ENCODE data around the gene MTFR1L.

MTFR1L gene

GRCh38 chr1:25819491-25820246, at the start of gene MTFR1L:
TSS of gene MTFR1L (plus strand) at chr1:25819954. CDS start at chr1:25823105, 3,151 bp downstream.
- DNase-seq = peak; percentile 49 to 78

DNA sequence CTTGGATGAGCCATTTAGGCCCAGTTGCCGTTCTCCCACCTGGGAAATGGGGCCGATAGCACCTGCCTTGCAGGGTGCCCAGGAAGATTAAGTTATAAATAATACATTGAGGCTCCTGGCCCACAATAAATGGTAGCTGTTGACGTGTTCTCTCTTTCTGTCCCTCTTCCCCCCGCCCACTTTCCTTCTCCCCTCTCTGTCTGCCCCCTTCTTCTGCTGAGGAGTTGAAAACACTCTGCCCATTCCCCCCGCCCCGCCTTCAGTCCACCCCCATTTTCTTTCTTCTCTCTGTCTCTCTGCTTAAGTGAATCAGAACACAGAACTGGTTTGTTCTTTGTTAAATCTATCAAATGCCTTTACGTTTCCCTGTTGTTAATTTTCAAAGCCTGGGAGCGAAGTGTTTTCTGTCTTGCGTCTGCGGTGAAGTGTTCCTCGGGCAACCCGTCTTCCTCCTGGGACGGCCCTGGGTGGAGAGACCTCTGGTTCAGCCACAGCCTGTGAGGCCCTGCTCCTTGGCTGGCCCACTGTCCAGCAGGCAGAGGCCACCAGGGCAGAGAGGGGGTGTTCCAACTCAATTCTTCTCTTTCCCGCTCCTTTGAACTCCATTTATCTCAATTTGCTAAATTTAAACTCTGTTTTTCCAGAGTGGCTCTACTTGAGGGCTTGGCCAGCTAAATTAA, 49.1 kb upstream of the MTFR1L start:
- DNase-seq = no peak

DNA sequence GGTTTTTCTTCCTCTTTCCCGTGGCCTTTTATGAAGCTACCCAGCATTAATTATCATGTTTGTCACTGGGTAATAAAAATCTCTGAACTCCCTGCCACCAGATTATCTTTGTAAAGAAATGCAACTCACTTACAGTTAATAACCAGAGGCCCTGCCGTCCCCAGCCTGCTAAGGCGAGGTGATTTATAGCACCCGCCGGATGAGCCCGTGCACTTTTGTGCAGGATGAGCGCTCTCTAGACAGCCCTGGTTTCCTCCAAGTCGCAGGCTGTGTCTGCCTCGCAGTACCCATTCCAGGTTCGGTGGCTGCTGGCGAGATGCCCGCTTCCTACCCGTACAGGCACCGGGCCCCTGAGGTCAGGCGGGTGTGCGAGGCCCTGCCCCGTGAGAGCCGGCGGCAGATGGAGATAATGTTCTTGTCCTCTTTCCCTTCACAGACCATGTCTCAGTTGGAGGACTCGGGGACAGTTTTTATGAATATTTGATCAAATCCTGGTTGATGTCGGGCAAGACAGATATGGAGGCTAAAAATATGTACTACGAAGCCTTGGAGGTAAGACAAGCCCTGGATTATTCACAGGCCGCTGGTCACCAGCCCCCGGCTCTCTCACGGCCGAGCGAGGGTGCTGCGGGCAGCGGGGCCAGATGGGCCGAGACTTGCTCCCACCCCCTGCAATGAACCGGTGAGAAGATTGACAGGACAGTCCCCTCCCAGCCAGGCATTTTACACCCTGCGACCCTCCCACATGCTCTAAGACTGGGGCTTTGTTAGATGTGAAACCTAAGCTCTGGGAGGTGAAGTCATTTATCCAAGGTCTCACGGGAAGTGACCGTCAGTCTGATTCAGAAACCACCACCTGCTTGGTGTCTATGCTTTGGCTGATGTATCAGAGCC, 48.3 kb upstream of the MTFR1L start:
- DNase-seq = no peak

- DNase-seq = no peak
These were observed 47.6 kb upstream of the MTFR1L start for GRCh38 chr1:25772164-25772563.

- no peak for DNase-seq
These were observed 47.0 kb upstream of the MTFR1L start for GRCh38 chr1:25772692-25773245.

DNA sequence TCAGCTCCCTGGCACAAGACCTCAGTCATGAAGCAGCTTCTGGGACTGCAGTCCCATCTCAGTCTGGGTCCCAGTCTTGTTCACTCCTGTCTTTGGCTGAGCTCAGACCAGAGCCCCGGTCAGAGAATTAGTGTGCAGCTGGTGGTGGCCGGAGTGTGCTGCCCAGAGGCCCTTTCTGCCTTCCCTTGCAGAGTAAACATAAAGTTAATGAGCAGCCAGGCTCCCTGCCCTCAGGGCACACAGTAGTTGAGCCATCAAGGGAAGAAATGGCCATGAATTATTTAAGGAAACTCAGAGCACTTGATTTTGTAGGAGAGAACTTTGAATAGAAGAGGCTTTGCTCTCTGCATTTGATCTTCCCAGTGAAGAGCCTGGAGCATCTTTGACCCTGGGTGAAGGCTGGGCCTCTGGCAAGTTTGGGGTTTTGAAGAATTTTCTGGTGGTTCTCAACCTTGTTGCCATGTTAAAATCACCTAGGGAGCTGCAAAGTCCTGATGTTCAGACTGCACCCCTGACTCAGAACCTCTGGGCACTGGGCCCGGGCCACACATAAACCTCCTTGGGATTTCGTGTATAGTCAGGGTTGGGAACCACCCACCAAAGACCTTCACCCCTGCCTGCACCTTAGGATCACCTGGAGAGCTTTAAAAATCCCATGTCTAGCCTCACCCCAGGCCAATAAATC, 46.2 kb upstream of the MTFR1L start:
- DNase-seq = no peak

- no peak for DNase-seq
These were observed 45.4 kb upstream of the MTFR1L start for GRCh38 chr1:25774206-25774803.

DNA sequence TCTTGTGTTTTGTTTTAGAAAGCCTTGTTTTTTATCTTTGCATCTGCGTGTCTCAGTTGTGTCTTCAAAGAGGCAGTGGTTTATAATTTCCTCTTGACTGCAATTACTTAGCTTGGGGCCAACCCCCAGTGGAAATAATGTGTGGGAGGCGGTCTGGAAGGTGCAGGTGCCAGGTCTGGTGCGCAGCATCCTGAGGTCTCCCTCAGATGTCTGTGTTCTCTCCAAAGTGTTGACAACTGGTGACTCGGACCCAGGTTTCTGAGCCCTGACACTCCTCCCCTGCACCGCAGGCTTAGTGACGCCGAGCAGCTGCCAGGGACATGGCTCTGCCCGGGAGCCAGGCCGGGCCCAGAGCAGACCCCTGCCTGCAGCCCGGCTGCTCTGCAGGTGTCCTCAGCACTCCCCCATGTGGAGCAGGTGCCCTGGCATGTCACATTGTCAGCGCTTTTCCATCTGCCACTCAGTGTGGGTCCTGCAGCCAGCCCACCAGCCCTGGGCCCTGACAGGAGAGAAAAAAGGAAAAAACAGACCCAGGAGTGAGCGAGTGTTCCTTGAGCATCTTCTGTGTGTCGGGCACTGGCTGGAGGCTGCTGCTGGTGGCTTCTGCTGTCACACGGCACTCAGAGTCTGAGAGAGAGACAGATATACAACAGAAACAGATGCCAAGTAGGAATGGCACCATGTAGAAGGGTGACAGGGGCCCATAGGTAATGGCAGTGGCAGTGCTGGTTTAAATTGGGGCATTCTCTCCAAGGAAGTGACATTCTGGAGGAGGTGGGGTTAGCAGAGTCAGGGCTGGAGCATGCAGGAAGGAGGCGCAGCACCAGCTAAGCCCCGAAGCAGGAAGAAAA, 44.6 kb upstream of the MTFR1L start:
- DNase-seq = no peak

DNA sequence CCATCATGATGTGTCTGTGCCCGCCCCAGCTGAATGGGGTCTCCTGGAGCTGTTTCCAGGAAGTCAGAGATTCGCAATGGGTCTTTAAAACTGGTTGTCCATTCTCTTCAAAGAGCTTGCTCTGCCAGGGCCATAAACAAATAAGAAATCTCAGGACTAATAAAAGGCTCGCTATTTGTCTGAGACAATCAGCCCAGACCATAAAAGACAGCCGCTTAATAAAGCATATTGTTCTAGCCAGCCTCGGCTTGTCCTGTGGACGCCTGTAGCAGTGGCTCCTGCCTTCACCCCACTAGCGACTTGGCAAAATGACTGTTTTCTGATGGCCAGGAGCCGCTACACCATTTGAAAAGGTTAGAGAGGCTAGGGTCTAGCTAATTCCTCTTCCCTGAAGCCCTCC, 40.4 kb upstream of the MTFR1L start:
- DNase-seq = no peak

GRCh38 chr1:25779894-25780293, 39.9 kb upstream of the MTFR1L start:
- no peak for DNase-seq

- DNase-seq = no peak
These were observed 39.2 kb upstream of the MTFR1L start for GRCh38 chr1:25780318-25781129.

DNA sequence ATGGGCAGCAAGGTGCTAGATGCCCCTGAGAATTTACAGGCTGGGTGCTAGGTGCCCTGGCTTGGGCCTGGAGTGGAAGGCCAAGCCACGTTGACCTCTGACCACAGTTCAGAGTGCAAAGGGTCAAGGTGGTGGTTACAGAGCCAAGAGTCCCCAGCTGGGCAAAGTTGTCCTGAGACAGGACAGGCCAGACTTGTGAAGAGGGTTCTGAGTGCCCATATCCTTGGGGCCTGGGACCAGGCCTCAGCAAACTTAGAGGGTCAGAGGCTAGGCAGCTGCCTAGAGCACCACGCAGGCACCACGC, 38.7 kb upstream of the MTFR1L start:
- no peak for DNase-seq

DNA sequence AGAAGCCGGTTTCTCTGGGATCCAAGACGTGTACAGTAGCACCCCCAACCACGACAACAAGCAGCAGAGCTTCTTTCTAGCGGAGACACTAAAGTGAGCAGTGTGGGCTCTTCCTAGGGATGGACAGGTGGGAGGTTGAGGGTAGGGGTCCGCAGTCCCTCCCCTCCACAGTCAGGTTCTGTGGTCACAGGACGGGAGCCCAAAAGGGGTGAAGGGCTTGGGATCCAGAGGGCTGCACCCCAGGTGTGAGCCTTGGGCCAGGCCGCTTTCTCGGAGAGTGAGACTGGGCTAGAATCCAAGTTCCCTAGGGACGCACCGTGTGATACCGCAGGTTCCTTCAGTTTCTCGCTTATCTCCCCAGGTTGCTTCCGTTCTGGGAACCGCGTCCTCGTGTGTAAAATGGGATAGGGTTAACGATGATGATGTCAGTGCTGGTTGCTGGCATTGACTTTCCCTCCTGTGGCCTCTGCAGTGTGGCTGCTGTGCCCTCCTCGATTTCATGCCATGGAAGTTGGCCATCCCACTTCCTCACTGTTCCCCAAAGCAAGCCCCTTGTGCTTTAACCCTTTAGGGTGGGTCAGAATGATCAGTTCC, 37.0 kb upstream of the MTFR1L start:
- DNase-seq = no peak

DNA sequence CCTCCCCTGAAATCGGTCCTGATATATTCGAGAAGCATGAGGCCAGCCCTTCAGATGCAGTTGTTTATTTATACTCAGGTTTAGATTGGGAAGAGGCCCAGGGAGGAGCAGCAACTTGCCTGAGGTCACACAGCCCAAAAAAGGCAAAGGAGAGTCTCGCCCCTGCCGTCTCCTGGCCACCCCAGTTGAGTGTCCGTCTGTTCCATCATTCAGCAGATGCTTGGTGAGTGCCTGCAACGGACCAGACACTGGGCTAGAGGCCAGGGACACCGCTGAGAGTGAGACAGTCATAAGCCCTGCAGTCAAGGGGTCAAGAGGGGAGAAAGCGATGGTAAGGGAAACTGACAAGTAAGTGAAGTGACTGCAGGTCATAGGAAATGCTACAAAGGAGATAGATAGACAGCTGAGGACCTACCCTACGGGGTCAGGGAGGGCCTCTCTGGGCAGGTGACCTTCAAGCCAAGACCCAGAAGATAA, 35.1 kb upstream of the MTFR1L start:
- no peak for DNase-seq

- DNase-seq = no peak
These were observed 34.3 kb upstream of the MTFR1L start for GRCh38 chr1:25785333-25786067.

DNA sequence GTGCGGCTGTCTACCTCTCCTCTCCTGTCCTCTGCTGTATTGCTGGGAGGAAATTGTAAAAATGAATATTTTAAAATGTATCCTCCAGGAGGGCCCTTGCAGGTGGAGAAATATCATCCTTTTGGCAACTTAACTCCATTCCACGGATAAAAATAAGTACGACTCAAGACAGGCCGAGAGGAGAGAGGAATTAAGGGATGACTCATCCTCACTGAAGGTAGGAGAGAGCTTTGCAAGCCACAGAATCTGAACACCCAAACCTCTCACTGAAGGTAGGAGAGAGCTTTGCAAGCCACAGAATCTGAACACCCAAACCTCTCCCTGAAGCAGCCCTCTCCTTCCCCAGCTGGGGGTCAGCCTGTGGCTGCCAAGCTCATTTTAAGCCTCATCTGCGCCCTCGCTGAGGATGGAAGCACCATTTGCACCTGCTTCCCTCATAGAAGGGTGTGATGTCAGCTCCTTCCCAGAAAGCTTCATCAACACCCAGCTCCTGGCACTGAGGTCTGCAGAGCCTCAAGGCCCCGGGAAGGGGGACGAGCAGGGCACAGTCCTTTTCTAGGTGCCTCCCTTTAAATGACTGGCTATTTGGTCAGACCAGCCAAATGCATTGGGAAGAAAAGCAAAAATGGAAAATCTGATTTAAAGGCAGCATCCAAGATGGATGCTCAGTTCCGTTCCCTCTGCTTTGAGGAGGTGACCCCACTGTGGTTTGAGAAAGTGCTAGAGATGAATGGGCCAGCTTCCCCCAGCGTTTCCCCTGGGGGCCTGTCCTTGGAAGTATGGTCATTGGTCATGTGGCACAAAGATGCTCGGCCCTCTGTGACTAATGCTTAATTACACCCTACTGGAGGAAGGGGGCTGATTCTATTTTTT, 32.6 kb upstream of the MTFR1L start:
- DNase-seq = no peak

GRCh38 chr1:25787760-25788166, 32.0 kb upstream of the MTFR1L start:
- DNase-seq = no peak

DNA sequence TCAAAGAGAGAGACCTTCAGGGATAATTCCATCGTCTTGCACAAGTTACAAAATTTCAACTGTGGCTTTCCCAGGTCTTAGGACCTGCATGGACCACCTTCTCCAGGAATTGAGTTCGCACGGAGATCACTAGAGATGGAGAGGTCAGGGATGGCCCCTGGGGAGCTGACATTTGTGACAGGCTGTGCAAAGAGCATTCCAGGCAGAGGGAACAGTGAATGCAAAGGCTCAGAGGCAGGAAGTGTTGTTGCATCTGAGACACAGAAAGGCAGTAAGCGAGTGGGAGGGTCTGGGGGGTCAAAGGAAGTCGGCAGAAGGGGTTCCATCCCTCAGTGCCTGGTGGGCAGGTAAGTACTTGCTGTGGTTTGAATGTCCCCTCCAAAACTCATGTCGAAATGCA, 29.3 kb upstream of the MTFR1L start:
- DNase-seq = no peak
